IPS DF 4.7 (cell line): ENCODE measurements around the gene RAPGEF5.

Source experiments
- DNase-seq: peaks from one replicate; pipeline ENCODE4 v3.0.0-alpha.2; 2013; ENCODE audit warnings: low spot score; ENCODE audit errors: extremely low read depth

RAPGEF5 gene

DNA sequence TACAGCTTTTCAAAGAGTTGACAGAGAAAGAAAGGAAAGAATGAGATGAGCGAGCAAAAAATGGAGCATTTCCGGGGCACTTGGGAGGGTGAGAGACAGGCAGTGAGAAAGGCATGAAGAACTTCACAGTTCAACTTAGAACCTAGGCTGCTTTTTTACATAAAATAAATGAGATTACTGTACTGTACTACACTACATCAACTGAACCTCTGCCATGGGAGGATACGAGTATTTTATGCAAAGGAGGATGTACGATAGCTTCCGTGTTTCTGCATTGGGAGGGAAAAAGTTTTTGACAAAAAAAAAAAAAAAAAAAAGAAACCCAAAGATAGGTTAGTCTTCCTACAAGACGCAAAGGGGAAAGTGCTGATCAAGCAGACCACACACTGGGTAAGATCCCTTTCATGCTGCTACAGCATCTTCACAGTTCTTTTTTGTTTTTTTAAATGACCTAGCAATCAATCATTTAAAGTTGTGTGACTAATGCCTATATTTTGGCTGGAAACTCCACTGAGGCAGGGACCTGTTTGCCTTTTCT is 88.0 kb downstream of the RAPGEF5 start:
- DNase-seq = no peak

DNA sequence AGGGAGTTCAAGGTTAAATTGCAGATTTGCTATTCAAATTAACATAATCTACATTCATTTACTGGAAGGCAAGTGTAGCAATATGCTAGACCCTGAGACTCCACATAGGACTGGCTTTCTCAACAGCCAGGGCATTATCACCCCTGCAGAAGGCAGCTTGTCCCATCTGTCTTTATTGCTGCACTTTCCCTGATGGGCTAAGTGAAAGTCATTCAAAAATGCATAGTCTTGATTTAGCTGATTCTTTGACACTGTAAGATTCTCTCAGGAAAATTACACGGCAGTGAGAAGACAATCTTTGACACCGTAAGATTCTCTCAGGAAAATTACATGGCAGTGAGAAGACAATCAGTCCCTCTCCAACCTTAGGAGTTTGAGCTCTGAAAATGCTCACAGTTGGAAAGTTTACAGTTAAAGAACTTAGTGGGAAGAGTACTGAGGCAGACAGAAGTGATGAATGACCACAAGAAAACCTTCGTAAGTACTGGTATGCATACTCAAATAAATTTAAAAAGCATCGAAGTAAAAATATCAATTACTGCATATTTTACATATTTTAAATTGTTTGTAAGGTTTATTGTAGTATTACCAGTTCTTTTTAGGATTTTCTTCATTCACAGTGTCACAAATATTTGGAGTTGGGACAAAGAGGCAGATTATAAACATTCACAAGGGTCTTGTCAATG is 88.9 kb downstream of the RAPGEF5 start:
- DNase-seq = no peak

DNA sequence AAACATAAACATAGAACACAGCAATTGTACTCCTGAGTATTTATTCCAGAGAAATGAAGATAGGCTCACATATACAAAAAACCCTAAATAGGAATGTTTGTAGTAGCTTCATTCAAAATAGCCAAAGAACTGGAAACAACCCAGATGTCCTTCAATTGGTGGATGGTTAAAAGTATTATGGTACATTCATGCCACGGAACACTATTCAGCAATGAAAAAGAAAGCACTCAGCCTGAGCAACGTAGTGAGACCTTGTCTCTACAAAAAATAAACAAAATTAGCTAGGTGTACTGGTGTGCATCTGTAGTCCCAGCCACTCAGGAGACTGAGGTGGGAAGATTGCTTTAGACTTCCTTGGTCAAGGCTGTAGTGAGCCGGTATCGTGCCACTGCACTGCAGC is 94.4 kb downstream of the RAPGEF5 start:
- no peak for DNase-seq

DNA sequence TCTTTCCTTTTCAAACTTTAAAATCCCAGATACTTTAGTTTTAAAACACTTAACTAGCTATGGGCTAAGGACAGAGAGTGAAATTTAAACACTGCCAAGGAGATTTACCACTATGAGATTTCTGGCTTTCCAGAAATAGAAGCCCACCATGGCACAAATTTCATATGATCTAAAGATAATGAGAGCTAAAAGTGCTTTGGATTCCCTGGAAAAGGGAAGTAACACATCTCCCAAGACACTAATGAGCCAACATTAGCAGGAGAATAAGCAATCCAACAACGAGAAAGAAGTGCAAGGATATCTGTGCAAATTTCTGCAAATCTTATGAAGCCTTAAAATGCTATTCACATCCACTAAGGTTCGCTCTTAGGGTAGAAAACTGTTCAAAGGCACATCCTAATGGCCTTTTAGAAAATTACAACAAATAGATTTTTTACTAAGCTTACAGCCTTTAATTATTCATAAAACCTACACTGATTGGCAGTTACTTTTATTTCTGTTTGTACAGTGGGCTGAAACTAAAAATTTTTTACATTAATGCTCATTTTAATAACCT is 100.3 kb downstream of the RAPGEF5 start:
- DNase-seq = no peak

DNA sequence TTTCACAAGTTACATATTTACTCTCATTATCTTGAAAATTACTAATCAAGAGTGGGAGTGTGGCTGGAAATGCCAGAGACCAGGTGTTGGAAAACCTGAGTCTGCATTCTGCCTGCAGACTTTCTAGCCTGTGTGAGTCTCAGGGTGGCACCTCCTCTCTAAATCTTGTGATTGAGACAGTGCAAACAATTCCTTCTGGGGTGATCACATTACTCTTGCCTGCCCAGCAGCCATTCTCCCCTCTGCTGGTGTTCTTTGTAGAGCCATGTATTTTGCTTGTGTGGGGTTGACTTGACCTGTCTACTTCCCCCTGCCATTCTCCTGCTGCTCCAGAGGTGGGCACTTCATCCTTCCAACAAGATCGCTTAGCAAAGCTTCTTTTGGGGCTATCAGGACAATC is 101.1 kb downstream of the RAPGEF5 start:
- DNase-seq = no peak

DNA sequence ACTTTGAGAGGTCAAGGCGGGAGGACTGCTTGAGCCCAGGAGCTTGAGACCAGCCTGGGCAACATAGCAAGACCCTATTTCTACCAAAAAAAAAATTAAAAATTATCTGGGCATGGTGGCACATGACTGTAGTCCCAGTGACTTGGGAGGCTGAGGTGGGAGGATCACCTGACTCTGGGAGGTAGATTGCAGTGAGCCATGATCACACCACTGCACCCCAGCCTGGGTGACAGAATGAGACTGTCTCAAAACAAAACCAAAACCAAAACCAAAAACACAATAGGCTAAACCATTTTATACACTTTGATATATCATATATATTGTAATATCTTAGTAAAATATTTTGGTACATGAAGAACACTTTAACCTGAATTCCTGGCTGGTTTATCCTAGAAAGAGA is 101.6 kb downstream of the RAPGEF5 start:
- DNase-seq = no peak

DNA sequence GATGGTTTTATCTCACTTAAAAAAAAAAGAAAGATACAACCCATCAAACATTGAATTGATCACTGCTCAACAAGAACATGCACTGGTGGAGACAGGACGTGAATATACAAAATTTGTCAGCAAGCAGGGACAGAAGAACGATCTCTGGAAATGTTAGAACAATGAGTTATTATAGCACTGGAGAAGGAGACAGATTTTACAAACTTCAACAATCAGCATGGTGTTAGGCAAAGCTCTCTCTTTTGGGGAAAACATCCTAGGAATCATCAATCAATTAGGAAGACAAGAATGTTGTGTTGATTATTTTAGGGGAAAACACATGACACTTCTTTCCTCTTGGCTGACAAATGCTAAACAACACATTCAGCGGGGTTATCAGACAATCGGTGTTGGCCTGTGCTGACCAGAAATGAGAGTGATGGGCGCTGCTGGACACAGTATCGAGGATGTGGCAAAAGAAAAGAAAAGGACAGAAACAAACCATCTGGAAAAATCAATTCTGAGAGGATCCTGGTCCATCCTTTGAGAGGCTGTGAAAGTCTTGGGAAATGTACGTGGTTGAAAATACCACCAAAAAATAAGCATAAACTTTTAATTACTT is 103.9 kb downstream of the RAPGEF5 start:
- DNase-seq = no peak

DNA sequence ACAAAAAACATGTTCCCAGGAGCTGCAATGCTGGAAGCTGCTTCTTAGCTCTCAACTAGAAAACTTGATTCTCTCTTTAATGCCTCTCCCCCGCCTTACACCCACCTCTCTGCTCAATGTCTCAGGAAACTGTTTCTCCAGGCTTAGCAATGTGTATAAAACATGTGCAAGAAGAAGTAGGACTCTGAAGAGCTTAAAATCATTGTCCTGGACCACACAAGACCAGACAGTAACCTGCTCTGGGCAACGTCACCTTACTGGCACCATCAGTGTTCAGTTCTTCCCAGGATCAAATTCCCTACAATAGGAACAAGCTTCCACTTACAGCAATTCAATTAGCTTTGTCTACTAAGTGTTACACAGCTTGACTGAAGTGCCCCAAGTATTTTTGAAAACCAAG is 104.9 kb downstream of the RAPGEF5 start:
- DNase-seq = no peak

DNA sequence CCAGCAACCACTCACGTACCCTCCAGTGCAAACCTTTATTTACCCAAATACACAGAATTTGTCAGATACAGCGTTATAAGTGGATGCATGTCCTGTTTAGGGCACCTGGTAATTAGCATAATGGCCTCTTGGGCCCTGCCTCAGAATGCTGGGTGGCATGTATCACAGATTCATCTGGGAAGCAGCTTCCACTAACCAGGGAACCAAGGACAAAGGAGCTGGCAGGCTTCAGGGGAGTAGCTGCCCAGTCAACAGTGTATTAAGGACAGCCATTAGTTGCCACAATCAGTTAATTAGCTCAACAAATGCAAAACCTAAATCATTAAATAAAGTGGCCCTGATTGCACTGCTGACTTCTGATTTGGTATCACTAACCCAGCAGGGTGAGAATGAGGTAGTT is 105.7 kb downstream of the RAPGEF5 start:
- DNase-seq = no peak

DNA sequence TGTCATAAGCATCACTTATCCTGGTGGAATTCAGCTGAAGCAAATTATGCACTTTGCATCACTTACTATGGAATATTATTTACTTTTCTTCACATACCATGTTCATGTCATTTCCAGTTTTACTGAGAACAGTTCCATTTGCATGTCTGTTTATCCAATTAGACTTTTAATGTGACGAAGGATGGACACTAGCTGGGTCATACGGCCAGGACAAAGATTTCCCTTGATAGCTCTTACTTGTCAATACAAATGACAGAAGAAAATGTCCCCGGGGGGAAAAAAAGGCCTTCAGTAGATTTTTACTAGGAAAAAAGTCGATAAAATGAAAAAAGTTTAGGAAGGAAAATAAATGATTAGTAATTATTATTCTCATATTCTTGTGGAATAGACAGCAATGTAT is 106.6 kb downstream of the RAPGEF5 start:
- DNase-seq = no peak

DNA sequence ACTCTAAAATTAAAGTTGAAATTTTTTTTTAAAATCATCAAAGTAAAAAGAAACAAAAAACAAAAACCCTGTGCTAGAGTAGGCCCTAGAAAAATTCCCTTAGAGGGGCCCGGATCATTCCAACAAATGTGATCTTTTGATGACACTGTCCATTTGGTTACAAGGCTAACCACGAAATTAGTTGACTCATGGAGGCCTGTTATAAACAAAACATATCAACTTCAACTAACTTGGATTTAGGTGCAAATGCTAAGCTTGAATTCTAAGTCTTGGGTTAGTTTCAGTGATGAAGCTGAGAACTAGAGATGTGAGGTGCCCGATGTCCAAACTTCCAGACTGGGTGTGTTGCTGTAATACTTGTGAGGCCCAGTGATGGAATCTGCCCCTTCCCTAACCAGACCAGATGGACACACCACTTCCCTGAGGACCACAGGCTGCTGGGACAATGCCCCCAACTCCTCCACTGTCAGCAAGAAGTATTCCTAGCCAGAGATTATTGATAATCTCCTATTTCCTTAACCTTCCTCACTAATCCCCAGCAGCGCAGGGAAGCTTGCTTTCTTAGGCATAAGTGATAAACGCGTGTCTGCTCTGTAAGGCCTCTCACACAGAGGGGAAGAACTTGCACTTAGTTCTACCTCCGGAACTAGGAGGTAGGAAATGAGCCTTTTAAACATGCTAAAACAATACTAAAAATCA is 108.7 kb downstream of the RAPGEF5 start:
- DNase-seq = no peak

DNA sequence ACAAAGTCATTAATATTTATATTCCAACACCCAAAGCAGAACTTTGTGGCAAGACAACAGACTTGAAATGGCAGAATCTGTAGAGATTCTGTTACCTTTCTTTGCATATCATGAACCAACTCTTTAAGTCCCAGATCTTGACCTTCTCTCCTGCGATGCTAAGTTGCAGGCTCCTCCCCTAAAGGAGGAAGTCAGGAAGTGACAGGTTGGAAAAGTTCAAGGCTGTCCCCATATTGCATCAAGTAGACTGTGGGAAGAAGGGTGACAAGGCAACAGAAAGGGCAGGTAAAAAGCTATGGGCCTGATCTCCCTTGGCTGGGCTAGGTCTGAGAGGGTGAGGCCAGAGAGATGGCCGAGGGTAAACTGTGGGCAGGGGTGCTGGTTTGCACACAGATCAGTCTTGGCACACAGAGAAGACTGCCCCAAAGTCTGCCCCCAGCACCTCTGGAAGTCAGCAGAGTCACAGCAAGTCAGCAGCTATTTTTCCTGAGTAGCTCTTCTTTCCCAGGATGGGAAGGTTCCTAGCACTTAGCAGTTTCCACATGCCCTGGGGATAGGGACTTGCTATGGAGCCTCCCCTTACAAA is 115.1 kb downstream of the RAPGEF5 start:
- DNase-seq = no peak

DNA sequence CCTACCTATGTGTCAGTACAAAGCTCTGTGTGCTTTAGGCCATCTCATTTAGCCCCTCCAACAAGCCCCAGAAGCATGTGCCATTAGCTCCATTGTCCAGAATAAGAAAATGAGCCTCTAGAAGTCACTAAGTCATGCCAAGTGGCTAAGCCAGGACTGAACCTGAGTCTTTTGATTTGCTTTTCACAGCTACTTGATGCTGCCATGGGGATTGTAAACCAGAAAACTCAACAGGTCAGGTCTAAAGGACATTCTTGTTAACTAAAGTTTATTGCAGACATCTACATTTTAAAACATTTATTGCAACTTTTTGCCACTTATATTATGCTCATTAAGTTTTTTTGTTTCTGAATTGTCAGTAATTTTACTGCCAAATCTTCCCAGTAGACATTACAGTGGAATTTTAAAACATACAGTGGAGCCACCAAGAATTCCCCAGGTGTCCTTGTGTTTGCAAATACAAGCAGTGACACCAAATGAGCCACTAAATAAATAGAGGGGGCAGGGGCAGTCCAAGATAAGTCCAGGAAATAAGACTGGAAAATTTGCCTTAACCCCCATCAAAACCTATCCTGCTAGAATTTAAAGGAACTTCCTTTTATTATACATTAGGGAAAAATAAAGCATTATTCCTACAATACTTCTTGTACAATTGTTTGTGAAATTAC is 115.9 kb downstream of the RAPGEF5 start:
- DNase-seq = no peak

DNA sequence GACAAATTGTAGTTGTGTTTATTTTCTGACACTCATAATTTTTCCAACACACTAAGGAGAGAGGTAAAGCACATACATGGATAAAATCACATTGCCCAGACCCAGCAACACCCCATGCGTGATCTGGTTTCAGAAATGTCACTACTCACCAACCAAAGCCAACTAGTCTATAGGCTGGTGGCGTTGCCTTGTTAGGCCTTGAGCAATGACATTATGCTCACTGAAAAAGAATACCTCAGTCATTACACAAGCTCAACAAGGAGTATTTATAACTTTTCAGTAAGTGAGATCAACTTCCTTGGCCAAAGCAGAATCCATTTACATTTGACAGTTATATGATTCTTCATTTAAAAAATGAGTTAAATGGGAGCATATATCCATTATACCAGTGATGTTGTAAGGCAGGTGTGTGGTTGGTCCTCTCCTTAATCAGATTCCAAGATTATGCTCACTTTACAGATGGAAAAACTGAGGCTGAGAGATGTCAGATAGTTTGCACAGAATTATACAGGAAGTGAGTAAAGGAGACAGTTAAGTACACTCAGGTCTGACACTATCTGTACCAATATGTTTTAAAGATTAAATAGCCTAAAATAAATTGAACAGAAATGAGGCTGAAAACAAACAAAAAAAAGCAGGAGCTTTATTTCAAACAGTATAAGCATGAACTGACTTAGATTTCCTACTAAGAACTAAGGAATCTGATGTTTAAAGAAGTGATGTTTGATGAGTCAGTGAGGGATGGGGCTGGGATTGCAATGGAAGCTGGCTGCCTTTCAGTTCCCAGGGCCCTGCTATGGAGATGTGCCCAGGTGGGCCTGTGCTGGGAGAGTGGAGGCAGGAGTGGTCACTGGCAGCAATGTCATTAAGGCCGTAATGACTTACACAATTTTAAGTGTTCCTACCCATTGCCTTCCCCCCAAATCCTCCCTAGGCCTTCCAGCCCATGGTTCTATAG is 118.3 kb downstream of the RAPGEF5 start:
- DNase-seq = no peak

DNA sequence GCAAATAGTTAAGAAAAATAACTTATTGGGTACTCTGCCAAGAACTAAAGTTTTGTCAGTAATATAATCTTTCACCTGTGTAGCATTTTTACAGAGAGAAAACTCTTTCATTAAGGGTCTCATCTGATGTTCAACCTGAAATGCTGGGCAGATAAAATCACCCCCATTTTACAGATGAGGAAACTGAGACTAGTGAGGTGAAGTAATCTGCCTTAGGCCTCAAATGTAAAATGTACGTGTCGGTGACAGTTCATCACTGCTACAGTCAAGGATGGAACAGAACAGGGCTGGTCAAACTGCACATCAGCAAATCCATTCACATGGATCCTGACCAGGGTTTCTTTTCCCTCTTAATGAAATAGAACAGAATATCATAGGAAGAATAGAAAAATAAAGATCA is 121.8 kb downstream of the RAPGEF5 start:
- DNase-seq = no peak

DNA sequence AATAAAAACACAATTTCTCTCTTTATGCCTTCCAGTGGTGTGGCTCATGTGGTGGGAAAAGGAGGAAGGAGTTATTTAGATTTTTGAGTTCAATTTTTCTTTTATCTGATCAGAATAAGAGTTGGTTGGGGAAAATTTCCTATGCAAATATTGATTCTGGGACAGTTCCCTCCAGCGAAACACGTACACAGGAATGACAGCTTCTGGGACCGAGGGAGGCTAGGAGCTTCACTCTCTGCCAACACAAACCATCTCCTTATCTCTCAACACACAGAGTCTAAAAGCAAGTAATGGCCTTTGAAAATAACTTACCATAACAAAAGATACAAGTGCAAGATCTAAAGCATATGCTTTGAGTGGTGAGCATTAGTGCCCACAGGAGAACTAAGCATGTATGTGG is 122.7 kb downstream of the RAPGEF5 start:
- DNase-seq = no peak

DNA sequence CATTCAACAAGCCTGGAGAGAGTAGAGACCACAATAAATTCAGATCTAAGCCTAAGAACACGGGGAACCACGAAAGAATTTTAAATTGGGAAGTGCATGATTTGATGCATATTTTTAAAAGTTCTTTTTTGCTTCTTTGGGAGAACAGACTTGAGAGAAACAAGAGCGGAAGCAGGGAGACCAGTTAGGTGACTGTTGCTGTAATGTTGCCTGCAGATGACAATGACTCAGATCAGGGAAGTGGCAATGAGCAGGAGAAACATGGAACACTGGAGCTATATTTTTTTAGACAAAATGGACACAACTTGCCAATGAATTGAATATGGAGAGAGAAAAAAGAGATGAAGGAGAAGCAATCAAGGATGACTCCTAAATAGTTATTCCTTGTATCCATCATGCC is 125.1 kb downstream of the RAPGEF5 start:
- DNase-seq = no peak

DNA sequence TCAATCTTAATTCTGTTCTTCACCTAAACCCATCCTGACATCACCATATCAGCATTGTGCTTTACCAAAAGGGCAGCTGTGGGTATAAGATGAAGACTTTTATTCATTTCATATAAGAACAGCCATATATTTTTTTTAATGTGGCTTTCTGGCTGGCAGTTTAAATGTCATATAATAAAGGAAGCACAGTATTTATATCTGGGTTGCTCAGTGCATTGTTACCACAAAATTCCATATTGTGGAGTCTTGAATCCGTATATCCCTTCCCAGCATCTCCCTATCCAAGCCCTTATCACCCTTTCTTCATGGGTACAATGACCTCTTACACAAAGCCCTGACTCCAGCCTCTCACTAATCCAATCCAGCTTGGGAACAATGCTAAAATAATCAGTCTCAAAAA is 125.8 kb downstream of the RAPGEF5 start:
- no peak for DNase-seq

DNA sequence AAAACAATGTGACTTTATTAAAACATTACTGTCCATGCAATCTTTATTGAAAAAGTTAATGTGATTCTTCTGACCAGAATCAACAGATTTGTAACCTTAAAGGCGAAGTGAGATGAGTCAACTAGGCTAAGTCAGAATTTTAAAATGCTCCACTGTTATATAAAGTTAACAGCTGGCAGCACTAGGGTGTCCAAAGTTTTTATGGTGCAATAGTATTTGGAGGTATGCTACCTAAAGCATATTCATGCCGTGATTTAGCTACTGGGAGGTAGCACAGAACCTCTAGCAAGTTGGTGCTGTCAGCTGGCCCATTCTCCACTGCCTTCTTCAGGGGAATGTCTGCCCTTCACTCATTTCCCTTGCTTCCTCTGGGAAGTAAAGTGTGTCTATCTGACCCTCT is 126.7 kb downstream of the RAPGEF5 start:
- DNase-seq = no peak

DNA sequence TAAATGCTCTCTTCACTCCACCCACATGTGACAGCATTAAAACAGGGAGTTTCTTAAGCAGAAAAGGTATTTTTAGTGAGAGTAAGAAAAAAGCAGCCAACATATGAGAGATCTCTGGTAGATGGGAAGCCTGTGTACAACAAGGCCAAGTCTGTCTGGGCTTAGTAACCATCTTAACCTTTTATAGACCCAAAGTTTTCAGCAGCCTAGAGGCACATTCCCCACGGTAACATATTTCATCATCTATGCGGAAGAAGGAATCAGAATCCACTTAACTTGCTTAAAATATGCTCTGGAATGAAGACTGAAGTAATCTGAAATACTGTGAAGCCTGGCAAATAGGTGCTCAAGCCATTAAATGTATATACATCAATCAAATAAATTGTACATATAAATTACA is 127.8 kb downstream of the RAPGEF5 start:
- DNase-seq = no peak
